Psoas muscle (tissue), 8 donors: ENCODE data around the gene GDF2. TPM values are rescaled to one million over a fixed set of nuclear protein-coding genes. Genes with fewer than 3 reads are reported as not detected.

Experiments used
- ATAC-seq, 4 donors: fragments of 200-7000 bp; cut with Tn5 transposase; one replicate each; pipeline ENCODE4 v1.9.1; 2020; ENCODE audit warnings: moderate library complexity in 3 of 4, mild to moderate bottlenecking in 2 of 4
- DNase-seq, 2 donors: peaks; one replicate each; pipeline ENCODE4 v3.0.0-alpha.2; 2020
- H3K27ac ChIP-seq: fragments of 200-600 bp; one replicate; pipeline ENCODE4 v1.8.0; 2022
- H3K27me3 ChIP-seq, 3 donors: fragments of 200-600 bp in 1 of 3; one replicate each; pipeline versions ENCODE4 v1.6.1 to v1.8.0; 2013 to 2022; ENCODE audit warnings: low read length in 2 of 3, mild to moderate bottlenecking in 2 of 3, moderate library complexity in 1 of 3; ENCODE audit not compliant: insufficient read depth in 3 of 3
- H3K36me3 ChIP-seq, 2 donors: fragments of 200-600 bp in 1 of 2; one replicate each; pipeline versions ENCODE4 v1.6.1 to v1.8.0; 2013 to 2022; ENCODE audit warnings: low read depth in 1 of 2, mild to moderate bottlenecking in 1 of 2, moderate library complexity in 1 of 2; ENCODE audit not compliant: insufficient read depth in 1 of 2
- H3K4me1 ChIP-seq: fragments of 200-600 bp; one replicate; pipeline ENCODE4 v1.8.0; 2022
- H3K4me3 ChIP-seq: fragments of 200-600 bp; one replicate; pipeline ENCODE4 v1.8.0; 2022; ENCODE audit warnings: mild to moderate bottlenecking
- H3K9me3 ChIP-seq: fragments of 200-600 bp; one replicate; pipeline ENCODE4 v1.8.0; 2022
- CTCF ChIP-seq: fragments of 200-600 bp; IDR thresholded peaks from one replicate; pipeline ENCODE4 v1.8.0; 2022; ENCODE audit warnings: antibody characterized with exemption
- WGBS, 3 donors: extraction: QIAGEN DNeasy Blood & Tissue Kit; methylation state at CpG; one replicate each; pipeline versions ENCODE4 v1.1.6 to v1.1.7; 2013; 5-methylcytosine and 5-hydroxymethylcytosine counted together
- intact Hi-C, 2 donors: fragments of 100-400 bp; cut with DNase I; formaldehyde crosslinking; loops; one replicate each; pipeline versions ENCODE4 v1.11.0 to v1.14.2; 2022
- polyA plus RNA-seq, 3 donors: library from polyadenylated mRNA; stranded (reverse); fragments of 200-250 nt; gene quantifications; one replicate each; pipeline ENCODE4 v1.2.3, GENCODE V29; 2013
- total RNA-seq, 4 donors: library from RNA; stranded (reverse); fragmentation: NEBNext Ultra II Directional in 2 of 4; extraction: Animal tissue kit (Norgen Biotek cat#: 25700) in 2 of 4; gene quantifications; one replicate each; pipeline versions ENCODE4 v1.2.1 to v1.2.4, GENCODE V29; 2021 to 2023
- donor health status: healthy with polysubstance abuse.
- donor health status: DM: no; HTN: no; CAD: no; lungs with moderate emphysema.
- donor health status: Bipolar disorder and iron deficiency.
- donor health status: healthy.
- donor health status: DM: yes; HTN: yes; CAD: no.
- donor health status: DM: no; HTN: no; CAD: no.
- donor health status: DM: no; HTN: no; CAD: no.
- donor health status: DM: yes; HTN: yes; CAD: no.

Gene GDF2
- total and polyA plus RNA-seq, 7 donors = not detected

DNA sequence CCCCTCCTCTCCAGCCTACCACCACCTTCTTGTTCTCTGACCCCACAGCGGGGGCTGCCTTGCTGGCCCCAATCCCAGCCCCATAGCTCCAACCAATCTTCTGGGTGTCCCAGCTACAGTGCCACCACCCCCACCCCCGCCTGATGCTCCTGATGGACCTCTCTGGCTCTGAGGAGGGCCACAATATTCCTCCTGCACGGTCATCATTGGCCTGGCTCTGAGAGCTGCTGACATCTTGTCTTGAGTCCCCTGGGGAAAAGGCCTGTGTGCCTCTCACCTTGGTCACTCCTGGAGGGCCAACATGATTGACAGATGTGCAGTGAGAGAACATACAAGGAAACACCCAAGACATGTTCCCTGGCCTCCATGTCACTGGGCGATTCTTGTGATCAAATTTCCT lies 7.6 kb downstream of the GDF2 start:
- no peaks in the 10 kb centered on the region for H3K9me3 ChIP-seq
- no peak for ATAC-seq
- intact Hi-C loops = no loop called here
- no peaks in the 10 kb centered on the region for H3K27me3 ChIP-seq
- no peaks in the 10 kb centered on the region for H3K36me3 ChIP-seq
- no peak overlapping the region for H3K4me3 ChIP-seq
- H3K27ac ChIP-seq = no peak overlapping the region
- no peaks in the 10 kb centered on the region for H3K4me1 ChIP-seq
- WGBS, 3 donors = 87 to 88% (median 88%) methylated on average over 4 of the region's 4 CpGs
- peak in 1 of 2 donors; percentile 16 for DNase-seq
- TF ChIP-seq CTCF = no peak

DNA sequence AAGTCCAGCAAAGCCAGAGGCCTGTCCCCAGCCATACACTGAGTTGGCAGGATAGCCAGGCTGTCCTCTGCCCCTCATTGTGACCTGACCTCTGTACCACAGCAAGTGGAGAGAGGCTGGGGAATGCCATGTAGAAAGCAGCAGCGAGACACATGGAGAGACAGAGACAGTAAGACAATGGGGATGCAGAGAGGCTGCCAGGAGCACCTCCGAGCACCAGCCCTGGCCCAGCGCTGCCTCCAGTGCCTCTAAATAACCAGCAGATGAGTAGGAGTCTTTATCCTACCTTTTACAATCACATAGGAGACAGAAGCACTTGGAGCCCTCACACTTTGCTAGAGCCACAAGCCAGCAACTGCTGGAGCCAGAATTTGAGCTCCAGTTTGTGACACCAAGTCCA lies 8.1 kb downstream of the GDF2 start:
- intact Hi-C loops = no loop called here
- DNase-seq = peak in 1 of 2 donors; percentile 19
- Histone ChIP-seq H3K27me3 (no peaks in the 10 kb centered on the region), H3K36me3 (no peaks in the 10 kb centered on the region), H3K4me1 (no peaks in the 10 kb centered on the region), H3K9me3 (no peaks in the 10 kb centered on the region), H3K4me3 (no peak overlapping the region), H3K27ac (no peak overlapping the region)
- WGBS, 3 donors = 91 to 94% (median 94%) methylated on average over 3 of the region's 3 CpGs
- no peak for ATAC-seq
- no peak for TF ChIP-seq CTCF

DNA sequence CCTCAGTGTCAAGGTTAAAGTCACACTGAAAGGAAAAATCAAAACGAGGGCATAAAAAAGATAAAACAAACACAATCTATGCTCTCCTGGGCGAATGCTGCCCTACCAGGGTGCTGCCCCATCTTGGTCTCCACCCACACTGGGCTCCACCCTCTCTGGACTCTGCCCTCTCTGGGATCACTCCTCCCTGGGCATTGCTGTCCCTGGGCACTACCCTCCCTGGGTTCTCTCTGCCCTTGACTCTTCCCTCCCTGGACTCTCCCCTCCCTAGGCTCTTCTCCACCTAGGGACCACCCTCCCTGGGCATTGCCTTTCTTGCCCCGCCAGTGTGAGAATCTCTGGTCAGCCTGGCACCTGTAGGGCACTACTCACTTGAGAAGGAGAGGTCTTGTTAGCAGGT lies 8.6 kb downstream of the GDF2 start:
- Histone ChIP-seq H3K4me3 (no peak overlapping the region), H3K36me3 (no peaks in the 10 kb centered on the region), H3K4me1 (no peaks in the 10 kb centered on the region), H3K27me3 (no peaks in the 10 kb centered on the region), H3K9me3 (no peaks in the 10 kb centered on the region), H3K27ac (no peak overlapping the region)
- peak in 1 of 2 donors; percentile 12 for DNase-seq
- intact Hi-C loops = no loop called here
- no peak for TF ChIP-seq CTCF
- 68 to 82% (median 76%) methylated on average over 3 of the region's 3 CpGs for WGBS, 3 donors
- ATAC-seq = no peak

DNA sequence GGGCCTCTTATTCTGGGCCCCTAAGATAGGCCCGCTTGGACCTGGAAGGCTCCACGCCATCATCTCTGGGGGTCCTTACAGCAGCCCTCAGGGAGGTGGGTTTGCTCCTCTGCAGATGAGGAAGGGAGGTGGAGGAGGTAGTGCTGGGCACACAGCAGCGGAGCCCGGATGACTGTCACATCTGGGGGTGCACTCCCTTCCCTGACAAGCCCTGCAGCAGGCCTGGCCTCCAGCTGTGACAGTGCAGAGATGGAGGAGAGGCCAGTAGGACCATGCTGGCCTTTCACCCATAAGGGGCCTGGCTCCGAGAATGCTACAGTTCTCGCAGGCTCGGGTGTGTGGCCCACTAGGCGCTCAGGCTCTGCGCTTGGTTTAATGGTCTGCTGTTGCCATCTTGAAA lies 9.2 kb downstream of the GDF2 start:
- TF ChIP-seq CTCF = no peak
- no peak overlapping the region for H3K27ac ChIP-seq
- intact Hi-C loops = no loop called here
- WGBS, 3 donors = 96 to 99% (median 97%) methylated on average over 9 of the region's 9 CpGs
- no peaks in the 10 kb centered on the region for H3K9me3 ChIP-seq
- DNase-seq (peak in 1 of 2 donors; percentile 10), ATAC-seq (no peak)
- no peaks in the 10 kb centered on the region for H3K36me3 ChIP-seq
- peaks cover 0 to 3% (median 0%) of the 10 kb centered on the region in 3 donors for H3K27me3 ChIP-seq
- no peaks in the 10 kb centered on the region for H3K4me1 ChIP-seq
- no peak overlapping the region for H3K4me3 ChIP-seq

GRCh38 chr10:47331954-47332353 lies 9.7 kb downstream of the GDF2 start:
- Histone ChIP-seq H3K27ac (no peak overlapping the region), H3K4me3 (no peak overlapping the region), H3K9me3 (no peaks in the 10 kb centered on the region), H3K27me3 (peaks cover 0 to 3% (median 0%) of the 10 kb centered on the region in 3 donors), H3K4me1 (no peaks in the 10 kb centered on the region), H3K36me3 (no peaks in the 10 kb centered on the region)
- intact Hi-C loops = no loop called here
- ATAC-seq = no peak
- WGBS, 3 donors = 58 to 78% (median 64%) methylated on average over 7 of the region's 7 CpGs
- TF ChIP-seq CTCF = no peak
- peak in 1 of 2 donors; percentile 20 for DNase-seq
